ENCODE measurements around the gene TMEM187.
A peak's percentile ranks its signal among the peaks of the same experiment; 100 is the strongest.

Gene TMEM187

DNA sequence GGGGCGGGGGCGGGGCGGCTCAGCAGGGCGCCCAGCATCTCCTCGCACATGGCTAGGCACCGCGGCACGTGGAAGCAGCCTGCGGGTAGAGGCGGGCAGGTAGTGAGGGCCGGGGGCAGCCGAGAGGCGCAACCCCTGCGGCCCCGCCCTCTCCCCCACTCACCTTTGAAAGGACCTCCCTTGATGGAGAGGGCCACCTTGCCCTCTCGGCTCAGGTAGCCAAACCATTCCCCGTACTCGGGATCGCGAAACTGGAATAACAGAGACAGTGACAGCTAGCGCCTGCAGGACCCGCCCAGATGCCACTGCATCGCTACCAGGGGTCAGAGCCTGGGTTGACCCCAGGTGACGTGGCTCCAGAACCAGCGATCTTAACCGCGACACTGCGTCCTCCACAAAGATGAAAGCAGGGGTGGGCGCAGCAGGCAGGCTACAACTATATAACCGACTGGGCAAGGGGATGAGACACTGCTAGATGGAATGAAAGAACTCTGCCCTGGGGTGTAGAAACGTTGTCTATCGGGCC lies 37.2 kb upstream of the TMEM187 start:
- DNase-seq: no peak

DNA sequence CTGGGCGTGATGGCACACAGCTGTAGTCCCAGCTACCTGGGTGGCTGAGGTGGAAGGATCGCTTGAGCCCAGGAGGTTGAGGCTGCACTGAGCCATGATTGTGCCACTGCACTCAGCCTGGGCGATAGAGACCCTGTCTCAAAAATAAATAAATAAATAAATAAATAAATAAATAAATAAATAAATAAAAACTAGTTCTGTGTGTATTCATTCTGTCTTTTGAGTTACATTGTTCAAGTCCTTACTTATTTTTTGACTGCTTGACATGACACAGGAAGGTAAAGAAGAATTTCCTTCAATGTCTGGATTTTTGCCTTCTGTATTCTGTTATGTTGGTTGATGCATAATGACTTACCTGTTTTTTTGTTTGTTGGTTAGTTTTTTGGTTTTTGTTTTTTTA lies 35.5 kb upstream of the TMEM187 start:
- DNase-seq: no peak

DNA sequence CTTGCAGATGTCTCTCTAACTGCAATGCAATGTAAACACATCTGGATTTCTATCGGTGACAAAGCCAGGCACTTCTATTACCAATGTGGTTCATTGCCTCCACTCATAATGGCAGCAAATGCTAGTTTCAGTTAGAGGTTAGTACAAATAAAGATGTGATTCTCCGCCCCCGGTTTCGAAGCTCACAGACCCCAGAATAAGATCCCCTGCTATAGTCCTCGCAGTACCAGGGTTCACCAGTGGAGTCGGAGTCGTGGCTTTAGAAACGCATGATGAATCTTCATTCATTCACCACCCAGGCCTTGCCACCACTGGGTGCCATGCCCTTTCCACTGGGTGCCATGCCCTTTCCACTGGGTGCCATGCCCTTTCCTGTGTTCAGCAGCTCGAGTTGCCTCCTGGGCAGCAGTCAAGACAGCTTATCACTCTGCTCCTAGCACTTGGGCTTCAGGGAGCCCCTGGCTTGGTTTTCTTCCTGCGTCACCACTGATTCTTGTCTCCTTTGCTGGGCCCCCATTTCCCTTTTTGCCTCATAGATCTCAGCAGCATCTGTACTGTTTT lies 34.2 kb upstream of the TMEM187 start:
- DNase-seq: no peak

DNA sequence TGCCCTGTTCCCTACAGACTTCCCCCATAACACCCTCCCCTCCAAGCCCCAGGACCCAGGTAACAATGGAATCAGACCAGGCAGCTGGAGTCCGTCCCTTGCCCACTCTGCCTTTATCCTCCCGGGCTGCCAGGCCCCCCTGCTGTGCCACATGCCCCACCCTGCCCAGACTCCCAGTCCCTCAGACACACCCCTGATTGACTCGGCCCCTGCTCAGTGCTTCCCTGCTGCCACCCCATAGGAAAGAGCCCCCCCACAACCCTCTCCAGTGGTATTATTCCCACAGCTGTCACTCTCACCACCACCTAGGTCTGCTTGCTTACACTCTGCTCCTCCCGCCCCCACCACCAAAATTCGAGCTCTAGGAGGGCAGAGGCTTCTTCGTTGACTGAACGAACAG lies 33.0 kb upstream of the TMEM187 start:
- DNase-seq: no peak

DNA sequence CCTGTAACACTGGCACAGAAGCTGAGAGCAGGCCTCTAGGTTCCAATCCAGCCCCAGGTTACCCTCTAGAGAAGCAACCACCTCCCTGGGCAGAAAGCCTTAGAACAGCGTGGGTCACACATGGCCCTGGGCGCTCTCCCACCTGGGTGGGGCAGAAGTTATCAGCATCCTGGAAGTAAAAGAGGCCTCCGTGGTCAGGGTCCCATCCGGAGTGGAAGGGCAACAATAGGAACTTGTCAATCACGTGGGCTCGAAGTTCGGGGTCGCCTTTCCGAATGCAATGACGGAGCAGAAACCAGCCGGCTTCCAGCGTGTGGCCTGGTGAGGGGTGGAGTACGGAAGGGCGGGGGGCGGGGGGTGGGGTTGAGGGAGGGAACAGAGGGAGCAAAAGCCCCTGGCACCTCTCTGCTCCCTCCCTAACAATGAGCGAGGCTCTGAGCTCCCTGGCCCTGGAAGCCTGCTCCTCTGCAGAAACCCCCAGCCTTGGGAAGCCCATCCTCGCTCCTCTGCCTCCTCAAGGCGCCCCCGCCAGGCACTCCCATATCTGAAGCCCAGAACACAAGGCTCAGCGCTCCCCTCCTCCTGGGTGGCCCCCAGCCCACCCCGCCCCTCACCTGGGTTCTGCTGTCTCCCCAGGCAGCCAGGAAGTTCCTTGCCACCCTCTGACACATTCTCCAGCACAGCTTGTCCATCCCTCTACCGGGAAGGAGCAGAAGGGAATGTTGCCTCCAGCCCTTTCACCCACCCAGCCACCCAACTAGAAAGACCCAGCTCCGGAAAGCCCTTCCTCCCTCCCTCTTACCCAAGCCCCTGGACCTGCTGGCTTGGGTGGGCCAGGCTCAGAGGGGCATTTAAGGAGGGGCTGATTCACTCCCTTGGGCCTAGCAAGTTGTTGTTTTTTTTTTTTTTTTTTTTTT lies 31.0 kb upstream of the TMEM187 start:
- DNase-seq: no peak

DNA sequence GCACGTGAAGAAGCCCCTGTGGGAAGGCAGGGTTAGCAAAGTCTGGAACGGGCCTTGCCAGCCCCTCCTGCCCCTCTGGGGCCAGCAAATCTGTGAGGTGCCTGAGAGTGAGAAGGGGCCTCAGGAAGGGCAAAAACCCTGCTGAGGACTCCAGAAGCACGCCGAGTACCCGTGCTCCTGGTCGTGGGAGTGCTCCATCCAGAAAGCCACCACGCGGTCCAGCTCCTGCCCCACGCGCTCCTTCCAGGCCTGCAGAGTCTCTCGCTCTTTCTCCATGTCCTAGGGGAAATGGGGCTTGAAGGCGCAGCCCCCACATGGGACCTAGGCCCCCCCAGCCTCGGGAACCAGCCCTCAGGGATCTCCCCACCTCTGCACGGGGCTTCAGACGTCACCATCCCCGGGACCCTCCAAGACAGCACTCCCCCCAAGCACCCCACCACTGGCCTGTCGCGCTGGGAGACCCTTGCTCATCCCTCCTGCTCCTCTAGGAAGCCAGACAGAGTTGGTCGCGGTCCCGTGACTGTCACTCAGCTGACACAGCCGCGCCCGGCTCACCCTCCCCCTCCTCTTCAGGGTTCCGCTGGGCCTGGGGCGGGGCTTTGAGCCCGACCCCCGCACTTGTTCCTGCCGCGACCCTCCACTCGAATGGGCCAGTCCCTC lies 28.3 kb upstream of the TMEM187 start, which contains the start of gene RENBP:
RENBP (minus strand) TSS at position 504 of the 660 bp plus-strand sequence; CDS start at position 471, 33 bp downstream.
- peak; percentile 38 for DNase-seq

DNA sequence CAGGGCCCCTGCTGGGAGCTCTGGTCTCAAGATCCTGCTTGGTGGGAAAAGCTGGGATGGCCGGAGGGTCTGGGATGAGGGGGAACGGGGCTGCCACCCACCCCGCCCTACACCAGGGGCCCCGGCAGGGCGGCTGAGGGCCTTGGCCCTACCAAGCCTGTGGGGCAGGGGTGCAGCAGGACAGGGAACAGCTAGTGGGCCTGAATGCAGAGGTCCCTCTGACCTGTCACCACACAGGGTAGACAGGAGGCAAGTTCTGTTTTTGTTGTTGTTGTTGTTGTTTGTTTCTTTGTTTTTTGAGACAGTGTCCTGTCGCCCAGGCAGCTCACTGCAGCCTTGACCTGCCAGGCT lies 27.8 kb upstream of the TMEM187 start:
- DNase-seq: no peak

DNA sequence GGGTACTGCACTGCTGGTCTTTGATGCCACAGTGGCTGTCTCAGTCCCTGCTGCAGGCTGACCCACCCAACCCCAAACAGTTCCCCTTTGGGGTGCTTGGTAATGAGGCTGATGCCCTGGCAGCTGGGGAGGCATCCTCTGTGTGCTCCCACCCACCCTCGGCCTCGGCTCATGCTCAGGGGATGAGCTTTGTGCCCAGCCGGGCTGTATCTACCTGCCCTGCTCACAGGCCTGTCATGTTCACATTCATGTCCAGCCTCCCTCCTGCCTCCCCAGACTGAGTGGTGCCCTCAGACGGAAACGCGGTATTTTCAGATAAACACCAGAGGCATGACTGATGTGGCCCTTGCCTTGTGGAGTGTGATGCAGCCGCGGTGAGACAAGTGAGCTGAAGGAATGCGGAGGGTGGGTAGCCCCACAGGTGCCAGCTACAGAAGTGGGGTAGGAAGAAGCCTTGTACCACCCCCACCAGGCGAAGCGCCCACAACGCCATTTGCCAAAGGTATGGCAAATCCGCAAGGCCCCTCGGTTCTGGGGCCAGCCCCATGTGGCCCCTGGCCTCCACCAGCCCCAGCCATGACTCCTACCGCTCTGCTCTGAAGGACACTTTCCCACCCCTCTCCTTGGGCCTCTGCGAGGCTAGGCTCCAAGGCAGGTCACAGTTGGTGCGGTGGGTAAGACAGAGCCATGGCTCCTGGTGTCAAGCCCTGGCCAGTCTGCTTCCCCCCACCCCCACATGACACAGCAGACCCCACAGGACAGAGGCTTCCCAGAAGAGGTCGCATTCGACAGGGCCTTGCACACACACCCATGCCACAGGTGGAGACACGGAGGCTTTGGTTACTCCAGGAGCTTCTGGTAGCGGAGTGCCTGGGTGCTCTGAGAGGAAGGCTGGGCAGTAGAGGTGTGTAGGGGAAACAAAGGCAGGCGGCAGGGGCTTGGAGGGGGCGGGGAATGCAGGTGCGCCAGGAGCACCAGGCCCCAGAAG lies 26.3 kb upstream of the TMEM187 start:
- DNase-seq: no peak

DNA sequence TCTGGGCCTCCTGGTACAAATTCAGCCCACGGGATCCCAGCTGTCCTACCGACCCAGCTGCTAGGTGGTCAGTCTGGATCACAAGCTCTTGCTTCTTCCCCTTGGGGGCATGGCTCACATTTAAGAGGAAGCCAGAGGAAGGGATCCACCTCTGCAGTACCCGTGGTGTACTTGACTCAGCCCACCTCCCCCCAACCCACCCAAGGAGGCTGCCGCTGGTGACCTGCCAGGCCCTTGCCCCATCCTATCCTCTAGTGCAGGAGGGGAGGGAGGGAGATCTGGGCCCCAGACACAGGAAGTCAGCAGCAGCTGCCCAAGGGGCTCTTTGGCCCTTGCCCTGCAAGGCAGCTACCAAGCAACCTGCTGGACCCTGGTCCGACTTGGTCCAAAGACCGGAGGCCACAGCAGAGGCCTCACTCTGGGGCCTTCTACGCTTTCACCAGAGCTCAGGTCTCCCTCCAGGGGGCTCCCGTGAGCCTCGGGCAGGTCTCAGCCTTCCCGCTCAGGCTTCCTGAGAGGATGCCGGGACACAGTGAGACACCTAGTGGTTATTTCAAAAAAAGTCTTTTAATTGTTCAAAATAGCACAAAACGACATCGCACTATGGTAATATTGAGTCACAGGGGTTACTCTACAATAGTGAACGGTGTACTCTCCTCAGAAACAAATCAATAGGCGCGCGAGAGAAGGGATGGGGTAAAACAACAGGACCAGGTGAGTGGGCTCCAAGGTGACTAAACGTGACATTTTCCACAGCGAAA lies 25.4 kb upstream of the TMEM187 start:
- DNase-seq: peak; percentile 65

DNA sequence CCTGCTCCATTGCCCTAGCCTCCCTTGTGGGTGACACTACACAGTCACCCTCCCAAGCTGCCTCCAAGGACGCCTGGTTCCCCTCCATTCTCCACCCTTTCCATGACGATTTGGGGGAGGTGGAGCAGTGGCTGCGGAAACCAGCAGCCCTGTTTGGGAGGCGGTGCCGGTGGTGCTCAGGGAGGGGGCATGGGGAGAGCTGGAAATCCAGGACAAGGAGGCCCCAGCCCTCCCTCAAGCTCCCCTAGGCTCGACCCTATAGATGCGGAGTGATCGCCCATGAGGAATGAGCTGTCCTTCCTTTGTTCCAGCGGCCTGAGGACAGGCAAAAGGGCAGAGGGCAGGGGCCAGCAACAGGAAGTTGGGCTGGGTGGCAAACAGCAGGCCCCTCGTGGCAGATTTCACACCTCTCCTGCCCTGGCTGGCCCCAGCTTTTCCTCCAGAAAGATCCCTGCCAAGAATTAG lies 24.5 kb upstream of the TMEM187 start:
- no peak for DNase-seq

DNA sequence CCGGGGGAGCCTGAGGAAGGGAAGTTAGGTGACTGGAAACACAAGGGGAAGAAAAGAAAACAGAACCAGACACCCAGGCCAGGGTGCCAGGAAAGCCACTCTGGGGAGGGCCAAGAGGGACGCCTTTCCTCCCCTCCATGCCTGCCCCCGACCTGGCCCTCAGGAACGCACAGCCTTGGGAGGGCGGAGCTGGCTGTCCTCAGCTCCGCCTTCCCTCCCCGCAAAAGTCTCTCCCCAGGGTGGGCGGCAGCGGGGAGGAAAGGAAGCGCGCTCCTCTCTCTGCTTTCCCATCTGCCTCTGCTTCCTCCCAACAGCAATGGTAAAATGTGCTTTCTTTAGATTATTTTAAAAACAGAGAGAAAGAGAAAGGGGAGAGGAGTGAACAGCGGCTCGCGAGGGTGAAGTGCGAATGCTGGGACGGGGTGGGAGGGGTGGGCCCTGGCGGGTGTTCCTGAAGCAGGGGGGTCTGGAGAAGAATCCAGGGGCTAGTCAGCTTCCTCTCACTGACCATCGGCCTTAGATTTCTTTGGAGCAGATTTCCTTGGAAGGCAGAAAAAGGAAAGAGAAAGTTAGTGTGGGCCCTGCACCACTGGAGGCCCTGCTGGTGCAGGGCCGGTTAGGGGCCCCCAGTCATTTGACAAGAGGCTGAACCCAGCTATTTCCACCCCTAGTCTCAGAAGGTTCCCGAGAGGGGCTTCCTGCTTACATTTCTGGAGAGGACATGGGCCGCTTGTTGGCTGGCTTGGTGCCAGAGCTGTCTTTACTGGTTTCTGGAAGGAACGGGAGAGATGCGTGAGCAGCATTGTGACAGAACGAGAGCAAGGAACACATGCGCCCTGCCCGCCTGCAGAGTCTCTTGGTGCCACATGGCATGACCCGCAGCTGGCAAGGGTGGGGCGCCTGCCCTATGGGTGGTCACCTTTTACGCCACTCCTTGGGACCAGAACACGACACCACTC lies 23.4 kb upstream of the TMEM187 start:
- no peak for DNase-seq

DNA sequence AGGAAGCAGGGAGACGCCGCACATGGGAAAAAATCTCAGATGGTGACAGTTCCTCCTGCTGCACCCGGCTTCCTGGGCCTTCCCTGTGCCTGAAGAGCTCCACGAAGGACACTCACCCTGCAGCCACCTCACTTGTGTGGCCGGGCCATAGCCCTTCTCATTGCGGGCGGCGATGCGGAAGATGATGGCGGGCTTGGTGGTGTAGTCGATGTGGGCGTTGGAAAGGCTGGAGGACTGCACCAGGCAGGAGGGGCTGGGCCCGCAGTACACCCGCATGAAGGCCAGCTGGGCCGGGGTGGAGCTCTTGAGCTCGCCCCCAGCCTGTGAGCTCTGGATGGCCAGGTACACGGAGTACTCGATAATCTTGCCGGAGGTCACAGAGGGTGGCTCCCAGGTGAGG lies 22.4 kb upstream of the TMEM187 start:
- DNase-seq: no peak

DNA sequence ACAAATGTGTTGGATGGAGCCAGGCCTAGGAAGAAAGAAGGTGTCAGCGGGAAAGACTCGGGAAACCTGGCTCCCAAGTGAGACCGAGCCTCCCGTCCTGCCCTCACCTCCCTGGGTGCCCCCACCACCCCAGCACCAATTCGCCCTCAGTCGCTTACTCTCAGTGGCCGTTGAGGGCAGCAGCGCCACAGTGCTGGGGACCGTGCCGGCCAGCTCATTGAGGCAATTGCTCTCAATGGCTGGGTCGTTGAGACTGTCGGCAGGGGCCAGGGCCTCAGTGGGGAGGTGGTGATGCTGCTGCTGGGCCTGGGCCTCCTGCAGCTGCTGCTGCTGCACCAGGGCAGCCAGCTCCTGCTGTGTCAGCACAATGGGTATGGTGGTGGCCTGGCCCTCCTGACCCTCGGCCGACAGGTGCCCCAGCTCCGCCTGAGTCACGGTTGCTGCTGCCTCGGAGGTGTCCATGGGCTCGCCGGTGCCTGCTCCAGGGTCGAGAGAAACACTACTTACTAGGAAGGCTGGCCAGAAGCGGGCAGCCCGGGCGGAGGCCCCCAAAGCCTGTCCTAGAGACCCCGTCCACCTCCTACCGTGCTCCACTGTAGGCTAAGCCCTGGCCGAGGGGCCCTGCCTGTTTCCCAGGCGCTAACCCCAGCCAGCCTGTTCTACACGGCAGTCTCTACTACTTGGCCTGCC lies 20.7 kb upstream of the TMEM187 start:
- no peak for DNase-seq

DNA sequence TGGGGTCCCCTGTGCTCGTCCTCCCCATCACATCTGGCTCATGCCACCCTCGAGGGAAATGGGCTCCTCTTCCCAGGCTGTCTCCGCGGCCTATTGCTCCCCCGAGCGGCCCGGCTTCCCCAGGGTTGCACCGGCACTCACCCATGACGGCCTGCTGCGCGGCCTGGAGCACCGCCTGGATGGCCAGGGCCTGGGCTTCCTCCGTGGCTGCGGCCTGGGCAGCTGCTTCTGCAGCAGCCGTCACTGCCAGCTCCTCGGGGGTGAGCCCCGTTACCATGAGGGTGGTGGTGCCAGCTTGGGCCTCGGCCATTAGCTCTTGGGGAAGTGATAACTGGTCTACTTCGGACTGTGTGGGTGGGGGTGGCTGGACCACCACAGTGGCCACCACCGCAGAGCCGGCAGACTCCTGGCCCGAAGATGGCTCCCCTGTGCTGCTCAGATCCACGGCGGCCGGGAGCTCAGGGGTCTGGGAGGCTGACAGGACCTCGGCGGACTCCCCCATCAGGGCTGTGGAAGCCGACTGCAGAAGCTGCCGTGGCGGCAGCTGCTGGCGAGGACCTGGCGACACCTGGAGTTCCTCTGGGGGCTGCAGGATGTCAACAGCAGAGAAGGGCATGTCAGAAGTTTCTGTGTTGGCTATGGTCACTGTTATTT lies 20.1 kb upstream of the TMEM187 start:
- no peak for DNase-seq

DNA sequence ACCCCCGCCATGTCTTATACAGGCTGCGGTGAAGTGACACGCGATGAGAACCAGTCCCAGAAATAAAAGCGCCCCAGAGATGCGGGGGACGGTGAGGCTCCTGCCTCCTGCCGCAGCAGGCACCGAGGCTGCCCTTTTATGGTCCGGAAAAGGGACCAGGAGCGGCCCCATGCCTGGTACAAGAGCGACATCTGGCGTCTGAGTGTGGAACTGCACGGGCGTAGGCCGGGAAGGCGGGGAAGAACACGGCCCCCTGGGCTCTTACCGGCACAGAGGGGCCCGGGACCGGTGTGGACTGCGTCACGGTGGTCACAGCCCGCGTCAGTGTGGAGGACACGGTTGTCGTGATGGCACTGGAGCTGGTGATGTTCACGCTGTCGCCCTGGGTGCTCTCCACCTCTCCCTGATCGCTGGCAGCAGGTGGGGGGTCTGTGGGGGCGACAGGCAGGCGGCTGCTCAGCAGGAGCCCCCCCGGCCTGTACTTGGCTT lies 19.2 kb upstream of the TMEM187 start:
- DNase-seq: peak; percentile 66

DNA sequence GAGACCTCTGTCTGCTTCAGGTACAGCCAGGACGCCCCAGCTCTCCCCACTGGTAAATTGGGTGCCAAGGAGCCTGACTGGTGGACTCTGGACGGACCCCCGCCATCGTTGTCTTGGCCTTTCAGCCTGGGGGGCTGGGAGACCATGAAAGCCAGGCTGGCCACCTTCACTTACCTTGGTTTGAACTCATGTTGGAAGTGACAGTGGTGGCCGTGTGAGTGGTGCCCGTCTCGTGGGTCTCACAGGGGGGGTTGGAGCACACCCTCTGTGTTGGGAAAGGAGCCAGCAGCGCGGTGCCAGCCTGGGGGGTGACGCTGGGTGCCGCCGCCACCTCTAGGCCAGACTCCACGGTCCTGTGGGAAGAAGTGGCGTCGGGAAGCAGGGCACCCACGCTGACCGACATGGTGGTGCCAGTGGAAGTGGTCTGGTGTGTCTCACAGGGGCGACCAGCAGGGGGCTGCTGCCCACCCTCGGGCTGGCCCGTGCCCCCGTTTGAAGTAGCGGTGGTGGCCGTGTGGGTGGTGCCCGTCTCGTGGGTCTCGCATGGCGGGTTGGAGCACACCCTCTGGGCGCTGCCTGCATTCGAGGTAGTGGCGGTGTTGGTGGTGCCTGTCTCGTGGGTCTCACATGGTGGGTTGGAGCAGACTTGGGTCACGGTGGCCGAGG lies 18.5 kb upstream of the TMEM187 start:
- DNase-seq: no peak

DNA sequence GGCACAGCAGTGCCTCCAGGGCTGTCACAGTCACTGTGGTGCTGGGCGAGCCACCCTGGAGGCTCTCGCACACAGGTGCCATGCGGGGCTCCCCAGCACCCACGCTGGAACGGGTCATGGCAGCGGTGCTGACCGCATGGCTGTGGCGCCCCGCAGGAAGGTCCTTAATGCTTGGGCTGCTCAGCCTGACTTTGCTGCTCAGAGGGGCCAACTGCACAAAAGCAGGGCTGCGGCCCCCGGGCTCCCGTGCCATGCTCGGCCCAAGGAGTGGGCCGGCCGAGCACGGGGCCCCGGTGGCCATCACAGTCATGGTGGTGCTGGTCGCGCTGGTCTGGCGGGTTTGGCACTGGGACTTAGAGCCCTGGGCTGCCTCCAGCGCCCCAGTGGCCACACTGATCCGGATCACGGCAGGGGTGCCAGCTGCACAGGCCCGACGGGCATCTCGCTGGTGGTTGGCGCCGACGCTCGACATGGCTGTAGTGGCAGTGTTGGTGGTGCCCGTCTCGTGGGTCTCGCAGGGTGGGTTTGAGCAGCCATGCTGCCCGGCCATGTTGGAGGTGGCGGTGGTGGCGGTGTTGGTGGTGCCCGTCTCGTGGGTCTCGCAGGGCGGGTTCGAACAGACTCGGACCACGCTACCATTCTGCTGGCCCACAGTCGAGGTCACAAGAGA lies 17.9 kb upstream of the TMEM187 start:
- DNase-seq: no peak

DNA sequence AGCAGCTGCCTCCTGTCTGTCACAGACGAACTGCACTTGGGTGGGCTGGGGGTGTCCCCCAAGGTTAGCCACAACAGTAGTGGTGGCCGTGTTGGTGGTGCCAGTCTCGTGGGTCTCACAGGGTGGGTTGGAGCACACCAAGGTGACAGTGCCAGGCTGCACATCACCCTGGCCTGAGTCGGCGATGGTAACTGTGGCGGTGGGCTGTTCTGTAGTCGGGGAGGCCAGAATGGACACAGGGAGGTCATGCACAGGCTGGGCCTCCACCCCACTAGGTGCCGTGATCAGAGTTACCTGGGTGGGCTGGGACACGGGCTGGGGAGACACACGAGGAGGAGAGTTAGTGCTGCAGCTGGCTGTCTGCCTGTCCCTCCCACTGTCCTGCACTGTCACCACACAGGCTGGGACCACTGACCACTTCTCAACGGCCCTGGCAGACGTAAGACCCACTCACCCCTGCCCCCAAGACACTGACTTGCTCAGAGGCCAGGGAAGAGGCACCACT lies 17.3 kb upstream of the TMEM187 start:
- no peak for DNase-seq
